Measurements from ENCODE around the gene KRTAP6-3. TPM values are rescaled to one million over a fixed set of nuclear protein-coding genes. Genes with fewer than 3 reads are reported as not detected.

The KRTAP6-3 gene
- total and polyA plus RNA-seq, 2 of the 8 experiments (the other 6 are each of a cell fraction or from before 2014, with no cell fraction given): not detected

- H3K36me3 ChIP-seq (ENCODE audit: control insufficient read depth in 2 of 4, insufficient read depth in 4 of 4, low read length in 3 of 4): no peaks in the 10 kb centered on the region
- H3K9ac ChIP-seq (replicated peaks in 1 of 4; ENCODE audit: extremely low read depth in 1 of 4, low read depth in 3 of 4, low read length in 3 of 4): no peak overlapping the region
- no peak overlapping the region for H4K91ac ChIP-seq (replicated peaks; ENCODE audit: insufficient read length, low read length)
- no peak overlapping the region for H2BK12ac ChIP-seq (ENCODE audit: low read depth, low read length)
- no peak overlapping the region for H2AK5ac ChIP-seq (ENCODE audit: low read depth, low read length)
- no peak overlapping the region for H2BK20ac ChIP-seq (ENCODE audit: low read length)
- H3K18ac ChIP-seq (ENCODE audit: extremely low read depth, low read length): no peak overlapping the region
- no peak overlapping the region for H3K23ac ChIP-seq (ENCODE audit: insufficient read length)
- H3K56ac ChIP-seq (replicated peaks; ENCODE audit: insufficient read length, low read depth, low read length): no peak overlapping the region
- H4K8ac ChIP-seq (ENCODE audit: extremely low read depth, insufficient read depth, low read length): no peak overlapping the region
- H3K79me2 ChIP-seq (ENCODE audit: control insufficient read depth in 1 of 2, insufficient read depth in 2 of 2, low read length in 2 of 2): no peaks in the 10 kb centered on the region
- no peaks in the 10 kb centered on the region for H3K23me2 ChIP-seq (ENCODE audit: low read depth, low read length)
- no peak overlapping the region for H2BK5ac ChIP-seq (ENCODE audit: low read depth, low read length)
- no peak overlapping the region for H3K27ac ChIP-seq (ENCODE audit: low read depth, low read length)
- H3K4me3 ChIP-seq (ENCODE audit: extremely low read depth in 1 of 4, insufficient read depth in 2 of 4, low read depth in 3 of 4, low read length in 4 of 4): no peak overlapping the region
- ChIA-PET POLR2A (ENCODE audit: partially characterized antibody) (no interaction called here), CTCF (ENCODE audit: partially characterized antibody) (interaction anchor here (0.7 kb wide), 1 partner anchor 75 kb away, joined by 3 read pairs; no protein-coding TSS in a partner anchor)
- H3K79me1 ChIP-seq (ENCODE audit: low read depth, low read length): no peaks in the 10 kb centered on the region
- H2BK120ac ChIP-seq (replicated peaks; ENCODE audit: low read depth, low read length): no peak overlapping the region
- no peak overlapping the region for H4K5ac ChIP-seq (ENCODE audit: insufficient read length, low read depth, low read length)
- no peak overlapping the region for H2AFZ ChIP-seq (ENCODE audit: low read length)
- no peaks in the 10 kb centered on the region for H3K4me1 ChIP-seq (replicated peaks in 1 of 4; ENCODE audit: control insufficient read depth in 3 of 4, insufficient read depth in 4 of 4, low read length in 3 of 4)
- H3K4me2 ChIP-seq (ENCODE audit: insufficient read depth in 1 of 2, low read depth in 2 of 2, low read length in 2 of 2): no peak overlapping the region
- FAIRE-seq (no peak), DNase-seq (ENCODE audit: low read depth in 1 of 2, low spot score in 2 of 2) (no peak)
- 82% methylated on average over 1 of the region's 1 CpG; no CpG with 5 or more reads in 1 of the 2 experiments for WGBS, 2 experiments (ENCODE audit: extremely low coverage in 1 of 2, insufficient coverage in 1 of 2, insufficient read length in 1 of 2, insufficient replicate concordance in 2 of 2, low coverage in 1 of 2, low lambda C conversion rate in 2 of 2, missing lambda C conversion rate in 1 of 2)
- H3K4ac ChIP-seq (replicated peaks; ENCODE audit: insufficient read length, low read depth, low read length): no peak overlapping the region
- H3K27me3 ChIP-seq (replicated peaks in 1 of 4; ENCODE audit: control insufficient read depth in 3 of 4, extremely low read depth in 1 of 4, insufficient read depth in 3 of 4, low read length in 3 of 4): no peaks in the 10 kb centered on the region
- no peaks in the 10 kb centered on the region for H3K9me3 ChIP-seq (ENCODE audit: insufficient read depth in 2 of 2, low read depth in 1 of 2, low read length in 1 of 2)
- no peaks in the 10 kb centered on the region for H4K20me1 ChIP-seq (replicated peaks in 1 of 2; ENCODE audit: control insufficient read depth in 1 of 2, insufficient read depth in 2 of 2, low read length in 2 of 2)
- H2BK15ac ChIP-seq (ENCODE audit: low read length): no peak overlapping the region
- no peak overlapping the region for H3K14ac ChIP-seq (ENCODE audit: insufficient read length)
- no peak for TF ChIP-seq CBX5 (IDR thresholded peaks at IDR 0.05; ENCODE audit: low read depth, low read length)
- no peak for TF ChIP-seq TAF7 (optimal IDR thresholded peaks at IDR 0.05; ENCODE audit: borderline replicate concordance, low read depth, low read length)
Measured at GRCh38 chr21:30579346-30579745, 12.9 kb upstream of the KRTAP6-3 start.

Measured in H1 (cell line).